Thoracic aorta (tissue), 2 donors: ENCODE results near the gene WDPCP. TPM values are rescaled to one million over a fixed set of nuclear protein-coding genes. Genes with fewer than 3 reads are reported as not detected.

Experiments used
- ATAC-seq: fragments of 150-250 bp; one replicate; pipeline ENCODE4 v1.8.0; 2017; ENCODE audit warnings: low read depth; ENCODE audit not compliant: insufficient number of reproducible peaks, low FRiP score
- DNase-seq: peaks from one replicate; pipeline ENCODE4 v3.0.0-alpha.2; 2020; ENCODE audit warnings: low spot score
- H3K27ac ChIP-seq, 2 donors: fragments of 200-600 bp; sonication (generic); 1 replicate in 1 of 2; 2 replicates in 1 of 2; pipeline ENCODE4 v1.5.1; 2016; ENCODE audit warnings: mild to moderate bottlenecking in 2 of 2, moderate library complexity in 2 of 2
- H3K27me3 ChIP-seq: fragments of 200-600 bp; sonication (generic); replicated peaks from 2 replicates; pipeline ENCODE4 v1.6.0; 2016; ENCODE audit warnings: mild to moderate bottlenecking; ENCODE audit not compliant: insufficient read depth
- H3K36me3 ChIP-seq: fragments of 200-600 bp; sonication (generic); one replicate; pipeline ENCODE4 v1.5.1; 2016
- H3K4me1 ChIP-seq, 2 donors: fragments of 200-600 bp; sonication (generic); 1 replicate in 1 of 2; 2 replicates in 1 of 2; pipeline versions ENCODE4 v1.5.1 to v1.6.0; 2016; ENCODE audit warnings: low read depth in 2 of 2, mild to moderate bottlenecking in 1 of 2; ENCODE audit not compliant: control insufficient read depth in 1 of 2
- H3K4me3 ChIP-seq: fragments of 200-600 bp; sonication (generic); 2 replicates; pipeline ENCODE4 v1.5.1; 2016; ENCODE audit warnings: mild to moderate bottlenecking
- H3K9me3 ChIP-seq: fragments of 200-600 bp; sonication (generic); 2 replicates; pipeline ENCODE4 v1.5.1; 2016
- total RNA-seq, 2 donors: library from RNA; depleted of rRNA; stranded (reverse); fragments of >200 nt; gene quantifications; one replicate each; pipeline versions ENCODE4 v1.1.0 to v1.2.3, GENCODE V29; 2016
- TF ChIP-seq, protein P1 (sequence below): fragments of 200-600 bp; sonication (generic); IDR thresholded peaks from one replicate; pipeline ENCODE4 v1.5.1; 2019; ENCODE audit warnings: antibody characterized with exemption

The WDPCP gene
- total RNA-seq, 2 donors from 2014 or later: 13.7 to 16.2 TPM

DNA sequence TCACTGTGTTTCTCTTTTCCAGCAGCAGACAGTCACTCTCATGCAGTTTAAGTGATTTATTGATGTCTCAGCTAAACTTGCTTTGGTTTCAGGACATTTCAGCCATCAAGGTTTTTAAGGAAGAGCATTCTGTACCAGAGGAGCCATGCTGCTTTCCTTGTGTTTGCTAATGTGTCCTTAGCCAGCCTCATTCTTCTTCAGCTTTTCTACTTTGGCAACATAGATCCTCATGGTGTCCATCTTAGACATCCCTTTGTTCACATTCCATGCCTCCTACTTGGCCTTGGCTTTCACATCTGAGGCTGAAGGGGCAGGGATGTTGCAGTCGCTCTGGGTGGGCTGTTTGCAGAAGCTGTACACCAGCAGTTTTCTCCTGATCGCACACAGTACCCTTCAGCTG, 469.5 kb downstream of the WDPCP start:
- TF ChIP-seq, protein P1, sequence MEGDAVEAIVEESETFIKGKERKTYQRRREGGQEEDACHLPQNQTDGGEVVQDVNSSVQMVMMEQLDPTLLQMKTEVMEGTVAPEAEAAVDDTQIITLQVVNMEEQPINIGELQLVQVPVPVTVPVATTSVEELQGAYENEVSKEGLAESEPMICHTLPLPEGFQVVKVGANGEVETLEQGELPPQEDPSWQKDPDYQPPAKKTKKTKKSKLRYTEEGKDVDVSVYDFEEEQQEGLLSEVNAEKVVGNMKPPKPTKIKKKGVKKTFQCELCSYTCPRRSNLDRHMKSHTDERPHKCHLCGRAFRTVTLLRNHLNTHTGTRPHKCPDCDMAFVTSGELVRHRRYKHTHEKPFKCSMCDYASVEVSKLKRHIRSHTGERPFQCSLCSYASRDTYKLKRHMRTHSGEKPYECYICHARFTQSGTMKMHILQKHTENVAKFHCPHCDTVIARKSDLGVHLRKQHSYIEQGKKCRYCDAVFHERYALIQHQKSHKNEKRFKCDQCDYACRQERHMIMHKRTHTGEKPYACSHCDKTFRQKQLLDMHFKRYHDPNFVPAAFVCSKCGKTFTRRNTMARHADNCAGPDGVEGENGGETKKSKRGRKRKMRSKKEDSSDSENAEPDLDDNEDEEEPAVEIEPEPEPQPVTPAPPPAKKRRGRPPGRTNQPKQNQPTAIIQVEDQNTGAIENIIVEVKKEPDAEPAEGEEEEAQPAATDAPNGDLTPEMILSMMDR: no peak
- no peaks in the 10 kb centered on the region for H3K27me3 ChIP-seq
- peaks cover 28% of the 10 kb centered on the region for H3K9me3 ChIP-seq
- peaks cover 3% of the 10 kb centered on the region for H3K36me3 ChIP-seq
- no peaks in the 10 kb centered on the region for H3K4me1 ChIP-seq
- DNase-seq: no peak
- H3K4me3 ChIP-seq: no peak overlapping the region
- H3K27ac ChIP-seq: no peak overlapping the region
- ATAC-seq: no peak

DNA sequence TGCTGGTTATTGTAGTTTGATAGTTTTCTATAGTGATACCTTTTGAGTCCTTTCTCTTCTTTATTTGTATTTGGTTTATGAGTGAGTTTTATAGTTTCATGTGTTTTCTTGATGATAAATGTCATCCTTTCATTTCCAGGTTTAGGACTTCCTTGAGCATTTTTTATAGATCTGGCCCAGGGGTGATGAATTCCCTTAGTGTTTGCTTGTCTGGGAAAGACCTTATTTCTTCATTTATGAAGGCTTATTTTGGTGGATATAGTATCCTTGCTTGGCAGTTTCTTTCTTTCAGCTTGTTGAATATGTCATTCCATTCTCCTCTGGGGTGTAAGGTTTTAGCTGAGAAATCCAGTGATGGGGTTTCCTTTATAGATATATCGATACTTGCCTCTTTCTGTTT, 483.8 kb downstream of the WDPCP start:
- no peaks in the 10 kb centered on the region for H3K36me3 ChIP-seq
- no peak for ATAC-seq
- no peak for DNase-seq
- peaks cover 22% of the 10 kb centered on the region for H3K9me3 ChIP-seq
- TF ChIP-seq, protein P1: no peak
- no peak overlapping the region for H3K4me3 ChIP-seq
- H3K4me1 ChIP-seq: no peaks in the 10 kb centered on the region
- H3K27ac ChIP-seq: no peak overlapping the region
- no peaks in the 10 kb centered on the region for H3K27me3 ChIP-seq

DNA sequence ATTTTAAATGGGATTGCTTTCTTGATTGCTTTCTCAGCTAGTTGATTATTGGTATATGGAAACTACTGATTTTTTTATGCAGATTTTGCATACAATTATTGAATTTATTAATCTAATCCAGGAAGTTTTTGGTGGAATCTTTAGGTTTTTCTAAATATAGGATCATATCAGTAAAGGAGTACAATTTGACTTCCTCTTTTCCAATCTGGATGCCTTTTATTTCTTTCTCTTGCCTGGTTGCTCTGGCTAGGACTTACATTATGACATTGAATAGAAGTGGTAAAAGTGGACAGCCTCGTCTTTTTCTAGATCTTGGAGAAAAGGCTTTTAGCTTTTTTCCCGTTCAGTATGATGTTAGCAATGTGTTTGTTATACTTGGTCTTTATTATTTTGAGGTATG, 486.3 kb downstream of the WDPCP start:
- Histone ChIP-seq H3K27ac (no peak overlapping the region), H3K9me3 (peaks cover 22% of the 10 kb centered on the region), H3K4me1 (no peaks in the 10 kb centered on the region), H3K27me3 (no peaks in the 10 kb centered on the region), H3K36me3 (no peaks in the 10 kb centered on the region), H3K4me3 (no peak overlapping the region)
- TF ChIP-seq, protein P1: no peak
- ATAC-seq (no peak), DNase-seq (no peak)

DNA sequence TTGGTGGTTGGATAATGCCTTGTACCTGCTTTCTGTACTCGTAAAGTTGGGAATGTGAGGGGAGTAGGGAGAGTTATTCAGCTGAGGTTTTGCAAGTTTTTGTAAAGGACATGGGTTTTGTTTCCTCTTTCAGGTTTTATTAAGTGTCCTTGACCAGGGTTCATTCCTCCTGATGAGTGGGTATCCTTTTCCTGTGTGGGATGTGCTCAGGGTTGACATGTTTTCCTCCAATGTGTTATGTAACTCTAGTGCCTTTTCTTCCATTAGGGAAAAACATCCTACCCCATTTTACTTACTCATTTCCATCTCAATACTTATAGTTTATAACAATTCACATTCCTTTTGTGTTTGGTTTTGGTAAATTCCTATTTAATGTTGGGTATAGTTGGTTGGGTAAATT, 489.2 kb downstream of the WDPCP start:
- H3K4me1 ChIP-seq: no peaks in the 10 kb centered on the region
- no peak for DNase-seq
- TF ChIP-seq, protein P1: no peak
- no peak for ATAC-seq
- peaks cover 10% of the 10 kb centered on the region for H3K9me3 ChIP-seq
- H3K36me3 ChIP-seq: no peaks in the 10 kb centered on the region
- no peak overlapping the region for H3K27ac ChIP-seq
- no peak overlapping the region for H3K4me3 ChIP-seq
- no peaks in the 10 kb centered on the region for H3K27me3 ChIP-seq

DNA sequence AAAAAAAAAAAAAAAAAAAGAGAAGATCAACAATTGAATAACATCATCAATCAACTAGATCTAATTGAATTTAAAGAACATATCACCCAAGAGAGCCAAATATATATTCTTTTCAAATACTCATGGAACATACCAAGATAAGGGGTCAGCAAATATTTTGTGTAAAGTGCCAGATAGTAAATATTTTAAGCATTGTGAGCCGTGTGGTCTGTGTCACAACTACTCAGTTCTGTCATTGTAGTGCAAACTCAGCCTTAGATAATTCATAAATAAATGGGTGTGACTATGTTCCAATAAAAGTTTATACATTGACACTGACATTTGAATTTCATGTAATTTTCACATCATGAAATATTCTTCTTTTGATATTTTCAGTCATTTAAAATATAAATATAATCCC, 491.8 kb downstream of the WDPCP start:
- H3K4me3 ChIP-seq: no peak overlapping the region
- TF ChIP-seq, protein P1: no peak
- no peak overlapping the region for H3K27ac ChIP-seq
- no peaks in the 10 kb centered on the region for H3K4me1 ChIP-seq
- no peaks in the 10 kb centered on the region for H3K36me3 ChIP-seq
- no peak for ATAC-seq
- no peak for DNase-seq
- peaks cover 3% of the 10 kb centered on the region for H3K9me3 ChIP-seq
- no peaks in the 10 kb centered on the region for H3K27me3 ChIP-seq
